NCI-H2227 (cell line): ENCODE results near the gene NTNG2.

Experiments
- DNase-seq: peaks from one replicate; lab custom pipeline; 2025; ENCODE audit not compliant: unreplicated experiment; lab: John Stamatoyannopoulos, UW

Gene NTNG2

GRCh38 chr9:132169672-132170392 is 8.0 kb downstream of the NTNG2 start:
- peak; percentile 37 for DNase-seq

DNA sequence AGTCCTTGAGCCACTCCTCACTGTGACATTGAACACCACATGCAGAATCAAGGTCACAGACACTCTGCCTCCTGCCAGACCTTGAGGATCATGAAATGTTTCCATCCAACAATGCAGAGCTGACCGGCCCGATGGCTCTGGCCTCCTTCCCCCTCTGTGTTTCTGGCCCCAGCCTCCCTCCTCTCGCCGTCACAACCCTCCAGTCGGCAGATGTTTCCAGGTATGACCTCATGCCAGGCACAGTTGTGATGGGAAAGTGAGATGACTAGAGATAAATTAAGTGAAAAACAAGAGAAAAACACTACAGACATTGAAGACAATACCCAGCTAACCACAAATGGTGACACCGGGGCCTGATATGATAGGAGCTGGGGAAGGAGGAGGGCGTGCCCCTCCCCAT is 9.8 kb downstream of the NTNG2 start:
- DNase-seq = no peak

DNA sequence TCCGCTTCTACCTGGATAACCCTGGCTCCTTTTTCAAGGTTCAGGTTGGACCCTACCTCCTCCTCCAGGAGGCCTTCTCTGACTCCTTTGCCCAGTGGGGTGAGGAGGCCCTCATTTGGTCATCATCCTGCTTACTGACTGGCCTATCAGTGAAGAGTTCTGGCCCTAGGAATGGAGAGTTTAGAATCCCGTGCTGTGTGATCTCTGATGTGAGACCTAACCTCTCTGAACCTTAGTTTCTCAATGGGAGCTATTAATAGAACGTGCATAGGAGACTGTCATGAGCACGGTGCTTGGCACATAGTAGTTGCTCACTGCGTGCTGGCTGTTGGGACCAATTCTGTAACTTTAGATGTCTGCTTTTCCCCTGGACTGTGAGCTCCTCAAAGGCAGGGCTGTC is 10.3 kb downstream of the NTNG2 start:
- DNase-seq = no peak

DNA sequence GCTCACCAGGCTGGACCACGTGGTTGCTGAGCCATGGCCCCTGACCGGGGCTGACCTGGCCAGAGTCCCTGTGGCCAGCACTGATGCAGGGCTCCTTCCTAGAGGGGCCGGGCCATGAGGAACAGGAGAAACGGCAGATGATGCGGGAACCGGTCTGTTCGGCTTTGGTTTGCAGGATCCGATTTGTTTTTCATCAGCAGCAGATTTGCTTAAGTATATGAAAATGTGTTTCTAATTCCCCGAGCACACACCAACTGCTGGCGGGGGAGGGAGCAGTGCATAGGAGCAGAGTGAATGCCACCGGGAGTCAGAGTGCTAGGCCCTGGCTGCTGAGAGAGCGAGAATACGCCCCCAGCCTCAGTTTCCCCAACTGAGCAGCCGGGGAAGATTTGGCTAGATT is 13.6 kb downstream of the NTNG2 start:
- DNase-seq = no peak

GRCh38 chr9:132176338-132176737 is 14.5 kb downstream of the NTNG2 start:
- no peak for DNase-seq

DNA sequence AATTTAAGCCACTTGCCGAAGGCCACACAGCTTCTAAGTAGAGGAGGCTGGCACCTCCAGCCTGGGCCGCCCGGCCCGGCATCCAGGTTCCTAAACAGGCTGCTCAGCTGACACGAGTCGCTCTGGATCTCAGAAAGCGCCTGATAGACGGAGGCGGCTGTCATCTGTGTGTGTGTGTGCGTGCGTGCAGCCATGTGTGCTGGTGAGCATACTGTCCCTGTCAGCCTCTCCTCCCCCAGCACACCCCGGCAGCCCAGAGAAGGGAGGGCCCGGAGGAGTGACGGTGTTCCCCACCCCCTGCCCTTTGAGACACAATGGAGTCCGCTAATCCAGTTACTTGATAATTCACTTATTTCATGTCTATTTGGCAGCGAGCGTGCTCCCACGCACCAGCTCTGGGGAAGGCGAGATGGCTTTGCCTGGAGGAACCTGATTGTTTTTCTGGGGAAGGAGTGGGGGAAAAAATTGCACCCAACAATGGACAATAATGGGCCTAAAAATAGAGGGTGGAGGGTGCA is 20.0 kb downstream of the NTNG2 start:
- DNase-seq = peak; percentile 67

DNA sequence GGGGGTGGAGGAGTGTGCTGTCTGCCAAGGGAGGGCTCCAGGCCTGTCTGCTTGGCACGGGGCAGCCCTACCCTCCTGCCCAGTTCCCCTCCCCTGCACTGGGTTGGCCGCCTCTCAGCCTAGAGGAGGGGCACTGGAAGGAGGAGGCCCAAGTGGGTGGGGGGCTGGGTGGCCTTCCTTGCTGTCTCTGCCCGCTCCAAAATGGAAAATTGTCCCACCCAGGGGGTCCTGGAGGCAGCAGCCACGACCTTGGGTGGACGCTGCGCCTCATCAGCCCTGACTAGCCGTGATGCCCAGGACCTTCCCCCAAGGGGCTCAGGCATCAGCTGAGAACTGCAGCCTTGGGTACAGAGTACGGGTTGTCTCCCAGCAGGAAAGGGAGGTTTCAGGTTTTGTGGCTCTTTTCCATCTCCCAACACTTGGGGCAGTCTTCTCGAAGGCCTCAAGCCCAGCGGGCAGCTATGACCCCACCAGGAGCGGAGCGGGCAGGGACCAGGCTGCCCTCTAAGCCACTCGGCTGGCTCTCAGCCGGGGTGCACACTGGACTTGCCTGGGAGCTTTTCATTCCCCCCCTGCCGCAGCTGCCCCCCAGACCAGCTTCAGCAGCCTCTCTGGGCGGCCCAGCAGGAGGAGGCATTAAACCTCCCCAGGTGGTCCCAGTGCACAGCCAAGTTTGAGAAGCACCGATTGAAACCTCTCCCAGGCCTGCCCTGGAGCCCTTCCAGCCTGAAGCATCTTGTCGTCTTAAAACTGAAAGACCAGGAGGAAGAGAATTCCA is 20.6 kb downstream of the NTNG2 start:
- DNase-seq = peak; percentile 34

GRCh38 chr9:132183134-132183533 is 21.3 kb downstream of the NTNG2 start:
- no peak for DNase-seq

DNA sequence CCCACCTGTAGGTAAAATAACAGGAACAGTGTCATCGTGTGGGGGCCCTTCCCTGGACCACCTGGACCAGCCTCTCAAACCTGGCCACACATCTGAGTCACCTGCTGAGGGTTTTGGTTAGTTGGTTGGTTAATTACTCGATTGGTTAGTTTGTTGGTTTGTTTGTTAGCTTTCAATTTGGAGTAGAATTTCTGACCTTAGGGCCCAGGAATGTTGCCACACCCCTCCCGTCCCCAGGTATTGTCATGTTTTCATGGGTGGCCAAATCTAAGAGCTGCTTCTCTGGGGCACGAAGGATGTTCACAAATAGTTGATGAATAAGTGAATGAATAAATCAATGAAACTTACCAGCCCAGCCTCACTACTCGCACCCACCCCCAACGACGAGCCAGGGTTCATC is 21.9 kb downstream of the NTNG2 start:
- no peak for DNase-seq

- DNase-seq = no peak
Measured at GRCh38 chr9:132184124-132184523, 22.3 kb downstream of the NTNG2 start.

GRCh38 chr9:132185073-132186009 is 23.5 kb downstream of the NTNG2 start:
- peak; percentile 13 for DNase-seq

GRCh38 chr9:132187121-132187620 is 25.3 kb downstream of the NTNG2 start:
- peak; percentile 40 for DNase-seq

DNA sequence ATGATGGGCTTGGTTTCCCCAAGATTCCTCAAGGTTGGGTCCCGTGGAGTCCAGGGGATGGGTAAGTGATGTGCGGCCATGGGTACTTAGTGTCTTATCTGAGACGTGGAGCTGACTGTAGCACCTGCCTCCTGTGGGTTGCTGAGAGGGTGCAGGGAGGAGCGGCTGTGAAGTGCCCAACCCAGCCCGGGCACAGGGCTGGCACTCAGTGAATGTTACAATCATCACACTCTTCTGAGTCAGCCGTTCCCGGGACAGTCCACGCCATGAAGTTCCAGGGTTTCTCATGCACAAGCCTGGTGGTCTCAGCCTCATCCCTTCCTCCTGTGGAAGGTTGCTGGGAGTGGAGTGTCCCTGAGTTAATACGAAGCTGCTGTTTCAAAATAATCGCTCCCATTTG is 29.1 kb downstream of the NTNG2 start:
- DNase-seq = no peak

DNA sequence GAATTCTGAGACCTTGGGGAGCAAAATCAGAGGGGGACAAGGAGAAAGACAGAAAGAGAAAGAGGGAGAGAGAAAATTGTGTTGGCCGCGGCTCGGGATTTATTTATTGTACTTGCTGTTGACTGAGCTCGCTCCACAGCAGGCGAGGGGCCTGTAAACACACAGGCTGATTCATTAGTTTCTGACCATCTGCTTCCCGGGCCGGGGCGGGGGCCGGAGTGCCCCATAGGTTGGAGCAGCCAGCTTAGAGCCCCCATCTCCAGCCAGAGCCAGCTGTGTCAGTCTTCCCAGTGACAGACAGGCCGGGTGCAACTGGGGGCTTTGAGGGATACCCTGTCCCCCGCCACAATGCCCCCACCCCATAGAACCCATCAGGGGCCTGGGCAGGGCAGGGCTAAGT is 30.9 kb downstream of the NTNG2 start:
- peak; percentile 3 for DNase-seq

GRCh38 chr9:132193227-132194124 is 31.6 kb downstream of the NTNG2 start:
- DNase-seq = no peak

DNA sequence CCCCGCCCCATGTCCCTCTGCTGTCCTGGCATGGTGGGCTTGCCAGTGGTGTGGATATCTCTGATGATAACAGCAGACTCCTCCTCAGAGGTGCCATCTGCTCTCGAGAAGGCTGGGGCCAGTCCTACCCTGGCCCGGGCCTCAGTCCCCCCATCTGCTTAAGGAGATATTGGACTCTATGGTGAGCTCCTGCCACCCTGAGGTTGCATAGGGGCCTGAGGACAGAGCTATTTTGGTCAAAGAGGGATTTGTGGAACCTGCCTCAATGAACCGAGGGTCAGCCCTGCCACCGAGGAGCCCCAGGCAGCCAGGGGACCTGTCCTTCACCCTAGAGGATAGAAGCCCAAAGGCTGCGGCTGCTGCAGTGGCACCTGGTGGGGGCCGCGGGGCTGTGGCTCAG is 32.6 kb downstream of the NTNG2 start:
- no peak for DNase-seq

GRCh38 chr9:132197315-132197714 is 35.5 kb downstream of the NTNG2 start:
- DNase-seq = no peak

GRCh38 chr9:132197856-132198550 is 36.1 kb downstream of the NTNG2 start:
- DNase-seq = no peak

DNA sequence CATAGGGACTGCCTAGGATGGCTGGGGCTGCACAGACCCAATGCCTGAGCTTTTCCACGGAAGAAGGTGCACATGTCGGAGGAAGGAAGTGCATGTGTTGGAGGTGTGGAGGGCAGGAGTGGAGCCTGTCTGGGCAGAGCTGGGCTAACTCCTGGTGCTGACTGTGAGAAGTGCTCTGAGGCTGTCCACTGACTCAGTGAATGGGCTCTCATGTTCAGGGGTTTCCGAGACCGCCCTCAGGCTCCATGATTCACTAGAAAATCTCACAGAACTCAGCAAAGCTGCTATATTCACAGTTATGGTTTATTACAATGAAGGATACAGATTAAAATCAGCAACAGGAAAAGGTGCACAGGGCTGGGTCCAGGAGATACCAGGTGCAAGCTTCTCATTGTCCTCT is 37.2 kb downstream of the NTNG2 start:
- no peak for DNase-seq
